OCI-LY3 (cell line): ENCODE measurements around the gene ZSWIM6.

Experiments
- CTCF ChIP-seq: fragments of 200-600, 300-600 bp; sonication (generic); IDR thresholded peaks from 2 replicates; pipeline ENCODE4 v1.5.1; 2014; ENCODE audit warnings: antibody characterized with exemption, low read length, low read depth
- EZH2phosphoT487 ChIP-seq: fragments of 200-600 bp; shearing (Covaris generic); IDR thresholded peaks from 2 replicates; pipeline ENCODE4 v1.6.1; 2018; ENCODE audit warnings: antibody characterized with exemption, mixed run types, low read depth

- no peak for TF ChIP-seq CTCF
- no peak for TF ChIP-seq EZH2phosphoT487
Measured at GRCh38 chr5:61306531-61307131, 25.4 kb upstream of the ZSWIM6 start.
